H1 (cell line): ENCODE results near the gene CSF1.
"Not testable (repeated sequence)": the region's sequence is repeated elsewhere in the genome, so short reads cannot be mapped to it uniquely, and the experiment has no call there.

Source experiments
- POLR2A ChIP-seq, 2 experiments: IDR thresholded peaks; 1 replicate in 1 of 2; 2 replicates in 1 of 2; pipeline ENCODE4 v1.6.1; 2011; ENCODE audit warnings: low read depth in 2 of 2, low read length in 2 of 2, mild to moderate bottlenecking in 2 of 2; ENCODE audit errors: control extremely low read depth in 1 of 2
- RNF2 ChIP-seq: fragments of 200-900, 300-1000 bp; sonication (generic); IDR thresholded peaks from 2 replicates; pipeline ENCODE4 v1.7.1; 2016; ENCODE audit warnings: borderline replicate concordance, low read depth, mild to moderate bottlenecking, antibody characterized with exemption, low read length; ENCODE audit not compliant: poor library complexity, severe bottlenecking; ENCODE audit errors: missing control alignments
- SP1 ChIP-seq: IDR thresholded peaks from 2 replicates; pipeline ENCODE4 v1.6.1; 2011; ENCODE audit warnings: low read depth, low read length

- not testable (repeated sequence) for TF ChIP-seq RNF2; SP1; POLR2A (IDR thresholded peaks at IDR 0.05; ENCODE audit: control extremely low read depth in 1 of 2, low read depth in 2 of 2, low read length in 2 of 2)
These were observed 9.7 kb downstream of the CSF1 start for GRCh38 chr1:109920391-109920790.
